A549 (cell line): ENCODE results near the gene KDM3A. TPM values are rescaled to one million over a fixed set of nuclear protein-coding genes. Genes with fewer than 3 reads are reported as not detected.

Source experiments
- ATAC-seq, 2 experiments: fragments of 200-7000 bp in 1 of 2; fragments of >200 bp in 1 of 2; cut with Nextera tagmentation in 1 of 2; cut with Tn5 transposase in 1 of 2; 3 replicates each; pipeline versions ENCODE4 v1.8.0 to v1.9.1; 2018 to 2020; ENCODE audit warnings: mild to moderate bottlenecking in 1 of 2, moderate library complexity in 1 of 2
- CTCF ChIA-PET: fragments of 300-600 bp; sonication (Branson Sonifier 250); formaldehyde crosslinking; extraction: SDS; loops from one replicate; lab custom pipeline; 2021; ENCODE audit warnings: antibody characterized with exemption, inconsistent platforms; lab: Yijun Ruan, JAX
- POLR2A ChIA-PET: fragments of 350-600 bp; formaldehyde crosslinking; extraction: SDS; loops from one replicate; lab custom pipeline; 2021; ENCODE audit warnings: antibody characterized with exemption, inconsistent platforms; lab: Yijun Ruan, JAX
- DNase-seq, 2 experiments: peaks; one replicate each; pipeline versions ENCODE4 v3.0.0 to v3.0.0-alpha.2; 2011 to 2016; ENCODE audit warnings: low read depth in 1 of 2, low spot score in 1 of 2
- FAIRE-seq: peaks from 2 replicates; lab custom pipeline; 2011; peaks lifted over from hg19 to GRCh38; lab: Jason Lieb, UNC
- H3K27ac ChIP-seq, 2 experiments: fragments of >200 bp; sonication (Bioruptor Twin); formaldehyde crosslinking; 3 replicates each; pipeline ENCODE4 v1.5.1; 2016 to 2017
- H3K4me1 ChIP-seq: fragments of >200 bp; sonication (Bioruptor Twin); formaldehyde crosslinking; 3 replicates; pipeline ENCODE4 v1.6.1; 2016
- H3K4me2 ChIP-seq: fragments of >200 bp; sonication (Bioruptor Twin); formaldehyde crosslinking; 3 replicates; pipeline ENCODE4 v1.6.1; 2016
- H3K4me3 ChIP-seq: fragments of >200 bp; sonication (Bioruptor Twin); formaldehyde crosslinking; 3 replicates; pipeline ENCODE4 v1.5.1; 2016
- H3K9me3 ChIP-seq: fragments of >200 bp; sonication (Bioruptor Twin); formaldehyde crosslinking; 3 replicates; pipeline ENCODE4 v1.6.1; 2016
- ATOH8 ChIP-seq: fragments of 250-450 bp; sonication (Bioruptor Pico); IDR thresholded peaks from 2 replicates; pipeline ENCODE4 v1.5.0; 2020; ENCODE audit warnings: low read depth, mild to moderate bottlenecking, moderate library complexity
- BCL3 ChIP-seq: fragments of >200 bp; sonication (Bioruptor Twin); formaldehyde crosslinking; IDR thresholded peaks from 3 replicates; pipeline ENCODE4 v1.6.1; 2016
- CHD4 ChIP-seq: fragments of 200-600 bp; sonication (generic); IDR thresholded peaks from 2 replicates; pipeline ENCODE4 v1.6.1; 2016; ENCODE audit warnings: antibody characterized with exemption, mild to moderate bottlenecking, borderline replicate concordance
- CTCF ChIP-seq: fragments of >200 bp; sonication (Bioruptor Twin); formaldehyde crosslinking; IDR thresholded peaks from 3 replicates; pipeline ENCODE4 v1.5.1; 2016
- E2F6 ChIP-seq: IDR thresholded peaks from 2 replicates; pipeline ENCODE4 v1.6.1; 2012; ENCODE audit warnings: low read depth, borderline replicate concordance
- EHF ChIP-seq: fragments of 250-450 bp; sonication (Bioruptor Pico); IDR thresholded peaks from 2 replicates; pipeline ENCODE4 v1.5.0; 2020; ENCODE audit warnings: mild to moderate bottlenecking
- EHMT2 ChIP-seq: fragments of 200-600 bp; sonication (generic); IDR thresholded peaks from 2 replicates; pipeline ENCODE4 v1.6.1; 2016; ENCODE audit warnings: antibody characterized with exemption, low read depth, mild to moderate bottlenecking, moderate library complexity
- EP300 ChIP-seq, 2 experiments: fragments of >200 bp; sonication (Bioruptor Twin); formaldehyde crosslinking; IDR thresholded peaks; 2 replicates in 1 of 2; 3 replicates in 1 of 2; pipeline ENCODE4 v1.6.1; 2016 to 2017
- FOSB ChIP-seq: fragments of 250-450 bp; sonication (Bioruptor Pico); IDR thresholded peaks from 2 replicates; pipeline ENCODE4 v1.5.0; 2020; ENCODE audit warnings: mild to moderate bottlenecking, moderate library complexity
- HES2 ChIP-seq: fragments of >200 bp; sonication (Bioruptor Twin); formaldehyde crosslinking; IDR thresholded peaks from 2 replicates; pipeline ENCODE4 v1.6.1; 2016
- HOXA7 ChIP-seq: fragments of 250-450 bp; sonication (Bioruptor Pico); IDR thresholded peaks from 2 replicates; pipeline ENCODE4 v1.5.0; 2020; ENCODE audit warnings: mild to moderate bottlenecking, moderate library complexity
- JUNB ChIP-seq: fragments of >200 bp; sonication (Bioruptor Twin); formaldehyde crosslinking; IDR thresholded peaks from 2 replicates; pipeline ENCODE4 v1.6.1; 2016
- PHF8 ChIP-seq: fragments of 200-600 bp; sonication (generic); IDR thresholded peaks from 2 replicates; pipeline ENCODE4 v1.6.1; 2016; ENCODE audit warnings: low read depth, mild to moderate bottlenecking, antibody characterized with exemption, moderate library complexity, borderline replicate concordance
- POLR2AphosphoS2 ChIP-seq: conservative IDR thresholded peaks from 2 replicates; pipeline ENCODE4 v1.6.1; 2012; ENCODE audit warnings: low read length, improper control_type of control experiment, inconsistent platforms
- RARB ChIP-seq: fragments of 250-450 bp; sonication (Bioruptor Pico); IDR thresholded peaks from 2 replicates; pipeline ENCODE4 v1.8.0; 2021; ENCODE audit warnings: mild to moderate bottlenecking, moderate library complexity
- REST ChIP-seq: fragments of 200-600 bp; sonication (generic); IDR thresholded peaks from 2 replicates; pipeline ENCODE4 v1.6.1; 2016; ENCODE audit warnings: antibody characterized with exemption, mild to moderate bottlenecking, moderate library complexity
- USF2 ChIP-seq: fragments of 450-650 bp; IDR thresholded peaks from 2 replicates; pipeline ENCODE4 v1.6.1; 2014; ENCODE audit warnings: antibody characterized with exemption
- ZNF302 ChIP-seq: fragments of 250-450 bp; sonication (Bioruptor Pico); IDR thresholded peaks from 2 replicates; pipeline ENCODE4 v1.9.0; 2021; ENCODE audit warnings: inconsistent platforms, mild to moderate bottlenecking, moderate library complexity
- ZSCAN20 ChIP-seq: fragments of 250-450 bp; sonication (Bioruptor Pico); IDR thresholded peaks from 2 replicates; pipeline ENCODE4 v1.8.0; 2022; ENCODE audit warnings: mild to moderate bottlenecking, moderate library complexity
- WGBS: methylation state at CpG from one replicate; pipeline ENCODE4 v1.1.6; 2017; ENCODE audit errors: missing lambda C conversion rate; 5-methylcytosine and 5-hydroxymethylcytosine counted together
- polyA plus RNA-seq, 4 experiments: library from polyadenylated mRNA; depleted of rRNA in 3 of 4; stranded (reverse); fragments of >200 nt; fragmentation: RNase III in 1 of 4; extraction: RNeasy Plus Mini Kit Qiagen cat#74134 plus additional on column Dnase treatment in 1 of 4; gene quantifications; 2 replicates in 3 of 4; 3 replicates in 1 of 4; pipeline ENCODE4 v1.2.3, GENCODE V29; 2011 to 2017

Gene KDM3A
- polyA plus RNA-seq, 2 of the 4 experiments (the other 2 are of a cell fraction) = 21.2 to 57.0 TPM

GRCh38 chr2:86489542-86489941 is 48.4 kb downstream of the KDM3A start:
- Histone ChIP-seq H3K9me3 (no peaks in the 10 kb centered on the region), H3K4me2 (no peak overlapping the region), H3K27ac (no peak overlapping the region), H3K4me1 (no peaks in the 10 kb centered on the region), H3K4me3 (no peak overlapping the region)
- 96% methylated on average over 3 of the region's 3 CpGs for WGBS
- ChIA-PET POLR2A (no interaction called here), CTCF (interaction anchor here (1.0 kb wide), 1 partner anchor 12 kb away, joined by 3 read pairs; no protein-coding TSS in a partner anchor)
- no peak for FAIRE-seq
- TF ChIP-seq EP300 (IDR thresholded peaks at IDR 0.05) (no peak), E2F6 (no peak), JUNB (no peak), EHF (CRISPR knock-in tag) (no peak), RARB (CRISPR knock-in tag) (no peak), EHMT2 (no peak), POLR2AphosphoS2 (no peak), ZNF302 (no peak), ATOH8 (no peak), USF2 (no peak), PHF8 (no peak), HES2 (no peak), FOSB (CRISPR knock-in tag) (no peak), HOXA7 (CRISPR knock-in tag) (no peak), BCL3 (no peak), CTCF (no peak), REST (no peak)
- DNase-seq = no peak
- ATAC-seq = no peak

GRCh38 chr2:86490245-86490644 is 49.1 kb downstream of the KDM3A start:
- ChIA-PET POLR2A (no interaction called here), CTCF (interaction anchor here (0.7 to 1.1 kb wide), 2 partner anchors 17 to 29 kb away, joined by 3 read pairs; no protein-coding TSS in a partner anchor)
- ATAC-seq (no peak), DNase-seq (no peak), FAIRE-seq (no peak)
- Histone ChIP-seq H3K4me2 (no peak overlapping the region), H3K4me3 (no peak overlapping the region), H3K4me1 (no peaks in the 10 kb centered on the region), H3K9me3 (no peaks in the 10 kb centered on the region), H3K27ac (no peak overlapping the region)
- WGBS = 90% methylated on average over 4 of the region's 4 CpGs
- TF ChIP-seq CHD4 = no peak
- TF ChIP-seq ZSCAN20 (CRISPR knock-in tag) = no peak
- TF ChIP-seq HES2 = no peak
- no peak for TF ChIP-seq ZNF302
- TF ChIP-seq USF2 = no peak
